Fibroblast of skin of back (primary cell): ENCODE measurements around the gene PIWIL4.
A peak's percentile ranks its signal among the peaks of the same experiment; 100 is the strongest.
"Not testable (repeated sequence)": the region's sequence is repeated elsewhere in the genome, so short reads cannot be mapped to it uniquely, and the experiment has no call there.

ENCODE experiments used
- DNase-seq: peaks from one replicate; pipeline ENCODE4 v3.0.0-alpha.2; 2013

The PIWIL4 gene

GRCh38 chr11:94638902-94639373, 71.8 kb downstream of the PIWIL4 start:
- no peak for DNase-seq

GRCh38 chr11:94639901-94640721, 72.9 kb downstream of the PIWIL4 start:
- no peak for DNase-seq

- no peak for DNase-seq
Measured at GRCh38 chr11:94641167-94641761, 74.1 kb downstream of the PIWIL4 start.

- not testable (repeated sequence) for DNase-seq
Measured at GRCh38 chr11:94643186-94643585, 76.0 kb downstream of the PIWIL4 start.

- no peak for DNase-seq
Measured at GRCh38 chr11:94647926-94648325, 80.8 kb downstream of the PIWIL4 start.

- DNase-seq, result no peak
Measured at GRCh38 chr11:94648789-94649188, 81.6 kb downstream of the PIWIL4 start.

- DNase-seq, result no peak
Measured at GRCh38 chr11:94649254-94649653, 82.1 kb downstream of the PIWIL4 start.

GRCh38 chr11:94649964-94650623, 82.9 kb downstream of the PIWIL4 start:
- peak; percentile 18 for DNase-seq

- peak; percentile 83 for DNase-seq
Measured at GRCh38 chr11:94650756-94651155, 83.6 kb downstream of the PIWIL4 start.

- DNase-seq, result no peak
Measured at GRCh38 chr11:94652735-94653284, 85.6 kb downstream of the PIWIL4 start.

- no peak for DNase-seq
Measured at GRCh38 chr11:94653561-94653960, 86.4 kb downstream of the PIWIL4 start.

- no peak for DNase-seq
Measured at GRCh38 chr11:94654201-94654600, 87.0 kb downstream of the PIWIL4 start.

GRCh38 chr11:94655291-94655690, 88.1 kb downstream of the PIWIL4 start:
- DNase-seq, result no peak

GRCh38 chr11:94655956-94656355, 88.8 kb downstream of the PIWIL4 start:
- no peak for DNase-seq

- peak; percentile 16 for DNase-seq
Measured at GRCh38 chr11:94656968-94657367, 89.8 kb downstream of the PIWIL4 start.

- DNase-seq, result no peak
Measured at GRCh38 chr11:94657629-94658028, 90.5 kb downstream of the PIWIL4 start.

- no peak for DNase-seq
Measured at GRCh38 chr11:94658386-94658785, 91.2 kb downstream of the PIWIL4 start.

- no peak for DNase-seq
Measured at GRCh38 chr11:94658888-94659287, 91.7 kb downstream of the PIWIL4 start.

GRCh38 chr11:94661444-94661843, 94.3 kb downstream of the PIWIL4 start:
- no peak for DNase-seq

- DNase-seq, result no peak
Measured at GRCh38 chr11:94662065-94662779, 95.1 kb downstream of the PIWIL4 start.

GRCh38 chr11:94662846-94663390, 95.8 kb downstream of the PIWIL4 start:
- no peak for DNase-seq

GRCh38 chr11:94664346-94664745, 97.2 kb downstream of the PIWIL4 start:
- DNase-seq, result peak; percentile 5
